Vagina (tissue), 2 donors: ENCODE data around the gene ZNF681. TPM values are rescaled to one million over a fixed set of nuclear protein-coding genes. Genes with fewer than 3 reads are reported as not detected.

Experiments used
- DNase-seq, 2 donors: peaks; one replicate each; pipeline ENCODE4 v3.0.0-alpha.2; 2017; ENCODE audit errors: extremely low spot score in 2 of 2
- H3K27ac ChIP-seq: fragments of 200-600 bp; sonication (generic); one replicate; pipeline ENCODE4 v1.5.1; 2019
- H3K27me3 ChIP-seq: fragments of 200-600 bp; sonication (generic); one replicate; pipeline ENCODE4 v1.5.1; 2019
- H3K36me3 ChIP-seq, 2 donors: fragments of 200-600 bp; sonication (generic); one replicate each; pipeline ENCODE4 v1.5.1; 2017 to 2019
- H3K4me1 ChIP-seq: fragments of 200-600 bp; sonication (generic); one replicate; pipeline ENCODE4 v1.5.1; 2019
- H3K4me3 ChIP-seq, 2 donors: fragments of 200-600 bp; sonication (generic); 1 replicate in 1 of 2; 2 replicates in 1 of 2; pipeline ENCODE4 v1.5.1; 2016 to 2019
- H3K9me3 ChIP-seq: fragments of 200-600 bp; sonication (generic); one replicate; pipeline ENCODE4 v1.5.1; 2019
- CTCF ChIP-seq, 3 experiments: fragments of 450-650 bp in 2 of 3; fragments of 200-600 bp in 1 of 3; sonication (generic) in 1 of 3; IDR thresholded peaks; one replicate each; pipeline ENCODE4 v1.5.1; 2017 to 2019; ENCODE audit warnings: antibody characterized with exemption in 3 of 3, mild to moderate bottlenecking in 2 of 3, moderate library complexity in 2 of 3
- POLR2A ChIP-seq, 2 donors: fragments of 450-650 bp; IDR thresholded peaks; one replicate each; pipeline ENCODE4 v1.6.1; 2017; ENCODE audit warnings: antibody characterized with exemption in 2 of 2, mild to moderate bottlenecking in 2 of 2, moderate library complexity in 2 of 2
- POLR2AphosphoS5 ChIP-seq, 2 donors: sonication (generic); formaldehyde crosslinking; IDR thresholded peaks; one replicate each; pipeline ENCODE4 v1.9.0; 2017; ENCODE audit warnings: antibody characterized with exemption in 2 of 2, mild to moderate bottlenecking in 2 of 2, low read depth in 1 of 2; ENCODE audit not compliant: insufficient read depth in 1 of 2
- intact Hi-C: fragments of 100-400 bp; cut with DNase I; formaldehyde crosslinking; loops from one replicate; pipeline ENCODE4 v1.15.1; 2023
- total RNA-seq: library from RNA; depleted of rRNA; stranded (reverse); fragments of >200 nt; gene quantifications from one replicate; pipeline ENCODE4 v1.2.3, GENCODE V29; 2016

ZNF681 gene
- total RNA-seq, 1 donor from 2014 or later = 1.7 TPM

GRCh38 chr19:23718802-23719201, 39.9 kb downstream of the ZNF681 start:
- no peaks in the 10 kb centered on the region for H3K9me3 ChIP-seq

GRCh38 chr19:23716792-23717191, 41.9 kb downstream of the ZNF681 start:
- Histone ChIP-seq H3K4me1 (no peaks in the 10 kb centered on the region), H3K27me3 (no peaks in the 10 kb centered on the region), H3K27ac (no peak overlapping the region), H3K9me3 (no peaks in the 10 kb centered on the region), H3K4me3 (no peak overlapping the region), H3K36me3 (no peaks in the 10 kb centered on the region)
- TF ChIP-seq POLR2AphosphoS5 (IDR thresholded peaks at IDR 0.05; ENCODE audit: insufficient read depth in 1 of 2, low read depth in 1 of 2) = no peak
- no peak for TF ChIP-seq POLR2A (IDR thresholded peaks at IDR 0.05)
- TF ChIP-seq CTCF (IDR thresholded peaks at IDR 0.05) = no peak
- intact Hi-C loops = no loop called here
- no peak for DNase-seq

More at GRCh38 chr19:23718802-23719201, 39.9 kb downstream of the ZNF681 start:
- no peaks in the 10 kb centered on the region for H3K27me3 ChIP-seq
- no peak for DNase-seq
- H3K36me3 ChIP-seq = no peaks in the 10 kb centered on the region
- H3K4me3 ChIP-seq = no peak overlapping the region
- H3K4me1 ChIP-seq = no peaks in the 10 kb centered on the region
- H3K27ac ChIP-seq = no peak overlapping the region
- TF ChIP-seq POLR2AphosphoS5 (IDR thresholded peaks at IDR 0.05; ENCODE audit: insufficient read depth in 1 of 2, low read depth in 1 of 2) (no peak), CTCF (IDR thresholded peaks at IDR 0.05) (no peak), POLR2A (IDR thresholded peaks at IDR 0.05) (no peak)
- intact Hi-C loops = no loop called here

GRCh38 chr19:23709347-23709746, 49.3 kb downstream of the ZNF681 start:
- Histone ChIP-seq H3K27ac (no peak overlapping the region), H3K27me3 (no peaks in the 10 kb centered on the region), H3K4me3 (no peak overlapping the region), H3K4me1 (no peaks in the 10 kb centered on the region), H3K36me3 (no peaks in the 10 kb centered on the region), H3K9me3 (no peaks in the 10 kb centered on the region)
- TF ChIP-seq POLR2AphosphoS5 (IDR thresholded peaks at IDR 0.05; ENCODE audit: insufficient read depth in 1 of 2, low read depth in 1 of 2) (no peak), CTCF (IDR thresholded peaks at IDR 0.05) (no peak), POLR2A (IDR thresholded peaks at IDR 0.05) (no peak)
- DNase-seq = no peak
- intact Hi-C loops = no loop called here

GRCh38 chr19:23706657-23707056, 52.0 kb downstream of the ZNF681 start:
- Histone ChIP-seq H3K4me1 (no peaks in the 10 kb centered on the region), H3K4me3 (no peak overlapping the region), H3K27ac (no peak overlapping the region), H3K9me3 (no peaks in the 10 kb centered on the region), H3K27me3 (no peaks in the 10 kb centered on the region), H3K36me3 (no peaks in the 10 kb centered on the region)
- no peak for TF ChIP-seq POLR2A (IDR thresholded peaks at IDR 0.05)
- TF ChIP-seq POLR2AphosphoS5 (IDR thresholded peaks at IDR 0.05; ENCODE audit: insufficient read depth in 1 of 2, low read depth in 1 of 2) = no peak
- no peak for TF ChIP-seq CTCF (IDR thresholded peaks at IDR 0.05)
- DNase-seq = no peak
- intact Hi-C loops = no loop called here

- Histone ChIP-seq H3K27me3 (no peaks in the 10 kb centered on the region), H3K27ac (no peak overlapping the region), H3K4me1 (no peaks in the 10 kb centered on the region), H3K36me3 (no peaks in the 10 kb centered on the region), H3K9me3 (no peaks in the 10 kb centered on the region), H3K4me3 (no peak overlapping the region)
- intact Hi-C loops = no loop called here
- no peak for TF ChIP-seq CTCF (IDR thresholded peaks at IDR 0.05)
- no peak for TF ChIP-seq POLR2A (IDR thresholded peaks at IDR 0.05)
- TF ChIP-seq POLR2AphosphoS5 (IDR thresholded peaks at IDR 0.05; ENCODE audit: insufficient read depth in 1 of 2, low read depth in 1 of 2) = no peak
- DNase-seq = no peak
These were observed 59.2 kb downstream of the ZNF681 start for GRCh38 chr19:23699521-23699860.
